Measurements from ENCODE around the gene NUP160.

- TF ChIP-seq, protein P1, sequence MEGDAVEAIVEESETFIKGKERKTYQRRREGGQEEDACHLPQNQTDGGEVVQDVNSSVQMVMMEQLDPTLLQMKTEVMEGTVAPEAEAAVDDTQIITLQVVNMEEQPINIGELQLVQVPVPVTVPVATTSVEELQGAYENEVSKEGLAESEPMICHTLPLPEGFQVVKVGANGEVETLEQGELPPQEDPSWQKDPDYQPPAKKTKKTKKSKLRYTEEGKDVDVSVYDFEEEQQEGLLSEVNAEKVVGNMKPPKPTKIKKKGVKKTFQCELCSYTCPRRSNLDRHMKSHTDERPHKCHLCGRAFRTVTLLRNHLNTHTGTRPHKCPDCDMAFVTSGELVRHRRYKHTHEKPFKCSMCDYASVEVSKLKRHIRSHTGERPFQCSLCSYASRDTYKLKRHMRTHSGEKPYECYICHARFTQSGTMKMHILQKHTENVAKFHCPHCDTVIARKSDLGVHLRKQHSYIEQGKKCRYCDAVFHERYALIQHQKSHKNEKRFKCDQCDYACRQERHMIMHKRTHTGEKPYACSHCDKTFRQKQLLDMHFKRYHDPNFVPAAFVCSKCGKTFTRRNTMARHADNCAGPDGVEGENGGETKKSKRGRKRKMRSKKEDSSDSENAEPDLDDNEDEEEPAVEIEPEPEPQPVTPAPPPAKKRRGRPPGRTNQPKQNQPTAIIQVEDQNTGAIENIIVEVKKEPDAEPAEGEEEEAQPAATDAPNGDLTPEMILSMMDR (IDR thresholded peaks at IDR 0.05), result no peak
- TF ChIP-seq POLR2A (IDR thresholded peaks at IDR 0.05), result no peak
These were observed 10.9 kb downstream of the NUP160 start for GRCh38 chr11:47837292-47837691.
